DOHH2 (cell line): Measurements from ENCODE around the gene ARL4C.

Source experiments
- H3F3A ChIP-seq: fragments of 200-600 bp; sonication (generic), shearing (Covaris generic); 2 replicates; pipeline ENCODE4 v1.6.0; 2016; ENCODE audit warnings: antibody characterized with exemption, mild to moderate bottlenecking; ENCODE audit not compliant: control insufficient read depth, insufficient read depth
- H3K27ac ChIP-seq: fragments of 200-600 bp; sonication (generic); 2 replicates; pipeline ENCODE4 v1.5.1; 2014; ENCODE audit warnings: low read depth, mild to moderate bottlenecking, low read length, moderate library complexity
- H3K27me3 ChIP-seq: fragments of 200-600 bp; sonication (generic); 2 replicates; pipeline ENCODE4 v1.6.1; 2014; ENCODE audit warnings: mild to moderate bottlenecking, low read length, mixed read lengths; ENCODE audit not compliant: control insufficient read depth
- H3K36me3 ChIP-seq: fragments of 200-600 bp; sonication (generic); 2 replicates; pipeline ENCODE4 v1.6.1; 2014; ENCODE audit warnings: mild to moderate bottlenecking, low read length, moderate library complexity, mixed read lengths; ENCODE audit not compliant: control insufficient read depth
- H3K4me1 ChIP-seq: fragments of 200-600 bp; sonication (generic); 2 replicates; pipeline ENCODE4 v1.6.1; 2014; ENCODE audit warnings: mild to moderate bottlenecking, low read length, mixed read lengths; ENCODE audit not compliant: control insufficient read depth
- H3K4me2 ChIP-seq: fragments of 200-600 bp; sonication (generic); 2 replicates; pipeline ENCODE4 v1.6.0; 2014; ENCODE audit warnings: mild to moderate bottlenecking, low read length, moderate library complexity
- H3K4me3 ChIP-seq: fragments of 200-600 bp; sonication (generic); 2 replicates; pipeline ENCODE4 v1.5.1; 2014; ENCODE audit warnings: mild to moderate bottlenecking, low read length, mixed read lengths
- H3K79me2 ChIP-seq: fragments of 200-600 bp; sonication (generic); 2 replicates; pipeline ENCODE4 v1.6.1; 2014; ENCODE audit warnings: mild to moderate bottlenecking, low read length, mixed read lengths; ENCODE audit not compliant: control insufficient read depth
- H3K9me2 ChIP-seq: fragments of 200-600 bp; sonication (generic); replicated peaks from 2 replicates; pipeline ENCODE4 v1.6.1; 2014; ENCODE audit warnings: mild to moderate bottlenecking, low read length, mixed read lengths; ENCODE audit not compliant: control insufficient read depth
- H3K9me3 ChIP-seq: fragments of 200-600 bp; sonication (generic); 2 replicates; pipeline ENCODE4 v1.6.1; 2014; ENCODE audit warnings: antibody characterized with exemption, low read length, mixed read lengths; ENCODE audit not compliant: control insufficient read depth, insufficient read depth
- H4K20me1 ChIP-seq: fragments of 200-600 bp; sonication (generic); 2 replicates; pipeline ENCODE4 v1.6.0; 2014; ENCODE audit warnings: low read depth, mild to moderate bottlenecking, antibody characterized with exemption, low read length, moderate library complexity; ENCODE audit not compliant: control insufficient read depth, insufficient read depth
- EZH2phosphoT487 ChIP-seq: fragments of 200-600 bp; sonication (generic); IDR thresholded peaks from 2 replicates; pipeline ENCODE4 v1.6.1; 2017; ENCODE audit warnings: borderline replicate concordance, mild to moderate bottlenecking, antibody characterized with exemption, low read length, moderate library complexity, mixed read lengths
- TF ChIP-seq, protein P1 (sequence below): fragments of 200-600 bp; sonication (generic); IDR thresholded peaks from one replicate; pipeline ENCODE4 v1.5.1; 2014; ENCODE audit warnings: antibody characterized with exemption, mild to moderate bottlenecking, low read depth, low read length; ENCODE audit not compliant: poor library complexity, severe bottlenecking

ARL4C gene

DNA sequence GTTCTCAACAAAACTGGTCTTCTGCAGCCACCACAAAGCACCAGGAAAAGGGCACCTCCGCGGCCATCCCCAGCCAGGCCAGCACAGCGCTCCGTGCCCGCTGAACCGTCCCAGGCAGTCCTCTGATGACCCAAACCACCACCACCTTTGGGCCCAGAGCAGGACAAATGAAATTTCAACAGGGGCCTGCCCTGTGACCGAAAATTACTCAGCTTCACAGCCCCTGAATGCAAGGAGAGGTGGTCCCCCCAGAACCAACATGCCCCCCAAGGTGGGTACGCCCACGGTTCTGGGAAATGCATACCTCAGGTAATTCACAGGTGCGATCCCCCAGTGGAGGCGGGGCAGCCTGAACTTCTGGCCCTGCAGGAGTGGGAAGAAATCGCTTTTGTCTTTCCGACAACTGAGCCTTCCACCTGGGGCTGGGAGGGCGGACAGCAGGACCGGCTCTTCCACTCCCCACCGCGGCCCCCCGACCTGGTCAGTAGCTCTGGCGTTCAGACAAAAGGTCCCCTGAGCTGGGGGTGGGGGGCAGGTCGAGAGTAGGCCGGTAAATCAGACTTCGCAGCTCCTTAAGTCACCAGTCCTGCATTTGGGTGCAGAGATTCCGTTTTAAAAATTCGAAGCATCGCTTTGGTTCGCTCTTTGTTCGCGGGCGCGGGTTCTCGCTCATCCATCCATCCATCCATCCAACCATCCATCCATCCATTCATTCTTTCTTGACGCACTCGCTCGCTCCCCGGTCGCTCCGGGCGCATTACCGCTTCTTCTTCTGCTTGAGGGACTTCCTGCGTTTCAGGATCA, 1.4 kb downstream of the ARL4C start:
- TF ChIP-seq, protein P1, sequence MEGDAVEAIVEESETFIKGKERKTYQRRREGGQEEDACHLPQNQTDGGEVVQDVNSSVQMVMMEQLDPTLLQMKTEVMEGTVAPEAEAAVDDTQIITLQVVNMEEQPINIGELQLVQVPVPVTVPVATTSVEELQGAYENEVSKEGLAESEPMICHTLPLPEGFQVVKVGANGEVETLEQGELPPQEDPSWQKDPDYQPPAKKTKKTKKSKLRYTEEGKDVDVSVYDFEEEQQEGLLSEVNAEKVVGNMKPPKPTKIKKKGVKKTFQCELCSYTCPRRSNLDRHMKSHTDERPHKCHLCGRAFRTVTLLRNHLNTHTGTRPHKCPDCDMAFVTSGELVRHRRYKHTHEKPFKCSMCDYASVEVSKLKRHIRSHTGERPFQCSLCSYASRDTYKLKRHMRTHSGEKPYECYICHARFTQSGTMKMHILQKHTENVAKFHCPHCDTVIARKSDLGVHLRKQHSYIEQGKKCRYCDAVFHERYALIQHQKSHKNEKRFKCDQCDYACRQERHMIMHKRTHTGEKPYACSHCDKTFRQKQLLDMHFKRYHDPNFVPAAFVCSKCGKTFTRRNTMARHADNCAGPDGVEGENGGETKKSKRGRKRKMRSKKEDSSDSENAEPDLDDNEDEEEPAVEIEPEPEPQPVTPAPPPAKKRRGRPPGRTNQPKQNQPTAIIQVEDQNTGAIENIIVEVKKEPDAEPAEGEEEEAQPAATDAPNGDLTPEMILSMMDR: no peak
- TF ChIP-seq EZH2phosphoT487: no peak
- no peaks in the 10 kb centered on the region for H3K9me2 ChIP-seq
- H3K4me1 ChIP-seq: peaks cover 15% of the 10 kb centered on the region
- H3K27ac ChIP-seq: no peak overlapping the region
- no peaks in the 10 kb centered on the region for H3K9me3 ChIP-seq
- H3F3A ChIP-seq: peaks cover 14% of the 10 kb centered on the region
- H3K36me3 ChIP-seq: no peaks in the 10 kb centered on the region
- peak overlapping the region; percentile 89 for H3K4me2 ChIP-seq
- peaks cover 6% of the 10 kb centered on the region; the same call in 1 of the 2 replicates for H3K79me2 ChIP-seq
- no peaks in the 10 kb centered on the region for H4K20me1 ChIP-seq
- H3K27me3 ChIP-seq: peaks cover 32% of the 10 kb centered on the region
- H3K4me3 ChIP-seq: peak overlapping the region; percentile 80

- no peaks in the 10 kb centered on the region for H3K36me3 ChIP-seq
- H3K79me2 ChIP-seq: peaks cover 6% of the 10 kb centered on the region; the same call in 1 of the 2 replicates
- no peak overlapping the region for H3K27ac ChIP-seq
- peaks cover 37% of the 10 kb centered on the region for H3K27me3 ChIP-seq
- H3K4me1 ChIP-seq: peaks cover 7% of the 10 kb centered on the region
- no peaks in the 10 kb centered on the region for H4K20me1 ChIP-seq
- TF ChIP-seq, protein P1: no peak
- TF ChIP-seq EZH2phosphoT487: no peak
- peak overlapping the region; percentile 80 for H3K4me3 ChIP-seq
- peaks cover 8% of the 10 kb centered on the region for H3F3A ChIP-seq
- no peaks in the 10 kb centered on the region for H3K9me2 ChIP-seq
- H3K9me3 ChIP-seq: no peaks in the 10 kb centered on the region
- peak overlapping the region; percentile 89; the same call in 1 of the 2 replicates for H3K4me2 ChIP-seq
These were observed 2.3 kb downstream of the ARL4C start for GRCh38 chr2:234494361-234495250.

DNA sequence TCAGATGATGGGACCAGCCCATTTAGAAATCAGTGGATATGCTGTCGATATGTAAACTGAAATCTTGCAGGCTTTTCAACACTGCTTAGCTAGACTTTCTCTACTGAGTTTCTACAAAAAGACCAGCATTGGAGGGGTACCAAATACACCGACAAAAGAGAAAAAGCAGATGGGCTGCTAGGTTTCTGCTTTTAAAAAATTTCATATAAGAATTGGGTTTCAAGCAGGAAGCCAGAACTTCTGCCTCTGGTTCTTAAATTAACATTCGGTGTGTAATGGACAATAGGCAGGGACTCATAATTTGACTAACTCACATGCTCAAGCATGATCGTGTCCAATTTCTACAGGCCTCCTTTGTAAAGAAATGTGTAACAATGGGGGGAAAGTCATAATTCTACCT, 3.1 kb downstream of the ARL4C start:
- Histone ChIP-seq H3F3A (0 out of 2 replicates have a peak, but pooled peaks cover under 1% of the 10 kb centered on the region), H3K27ac (no peak overlapping the region), H3K36me3 (no peaks in the 10 kb centered on the region), H3K4me2 (peak overlapping the region; percentile 33; the same call in 1 of the 2 replicates), H3K4me1 (peaks cover 7% of the 10 kb centered on the region), H3K9me2 (no peaks in the 10 kb centered on the region), H4K20me1 (no peaks in the 10 kb centered on the region), H3K79me2 (peaks cover 6% of the 10 kb centered on the region; the same call in 1 of the 2 replicates), H3K27me3 (peaks cover 37% of the 10 kb centered on the region), H3K4me3 (peak overlapping the region; percentile 30), H3K9me3 (no peaks in the 10 kb centered on the region)
- TF ChIP-seq EZH2phosphoT487: no peak
- TF ChIP-seq, protein P1: no peak
